ENCODE data around the gene PIGQ.
A peak's percentile ranks its signal among the peaks of the same experiment; 100 is the strongest.

Gene PIGQ

DNA sequence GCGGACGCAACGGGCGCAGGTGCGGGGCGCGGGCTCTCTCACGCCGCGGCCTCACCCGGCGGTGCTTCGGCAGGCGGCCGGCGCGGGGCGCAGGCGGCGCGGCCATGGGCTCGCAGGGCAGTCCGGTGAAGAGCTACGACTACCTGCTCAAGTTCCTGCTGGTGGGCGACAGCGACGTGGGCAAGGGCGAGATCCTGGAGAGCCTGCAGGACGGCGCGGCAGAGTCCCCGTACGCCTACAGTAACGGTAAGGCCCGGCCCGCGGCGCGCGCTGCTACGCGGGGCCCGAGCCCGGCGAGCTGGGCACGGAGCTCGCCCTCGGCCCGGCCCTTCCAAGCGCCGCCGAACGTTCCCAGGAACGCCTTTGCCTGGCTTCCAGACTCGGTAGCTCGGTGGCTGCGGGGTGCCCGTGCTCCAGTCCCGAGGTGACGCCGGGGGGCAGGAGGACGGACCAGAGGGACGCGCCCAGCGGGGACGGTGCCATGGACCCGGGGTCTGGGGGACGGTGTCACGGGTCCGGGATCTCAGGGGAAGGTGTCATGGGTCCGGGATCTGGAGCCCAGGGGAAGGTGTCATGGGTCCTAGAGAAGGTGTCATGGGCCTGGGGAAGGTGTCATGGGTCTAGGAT lies 20.5 kb downstream of the PIGQ start:
- TF ChIP-seq, protein P1, sequence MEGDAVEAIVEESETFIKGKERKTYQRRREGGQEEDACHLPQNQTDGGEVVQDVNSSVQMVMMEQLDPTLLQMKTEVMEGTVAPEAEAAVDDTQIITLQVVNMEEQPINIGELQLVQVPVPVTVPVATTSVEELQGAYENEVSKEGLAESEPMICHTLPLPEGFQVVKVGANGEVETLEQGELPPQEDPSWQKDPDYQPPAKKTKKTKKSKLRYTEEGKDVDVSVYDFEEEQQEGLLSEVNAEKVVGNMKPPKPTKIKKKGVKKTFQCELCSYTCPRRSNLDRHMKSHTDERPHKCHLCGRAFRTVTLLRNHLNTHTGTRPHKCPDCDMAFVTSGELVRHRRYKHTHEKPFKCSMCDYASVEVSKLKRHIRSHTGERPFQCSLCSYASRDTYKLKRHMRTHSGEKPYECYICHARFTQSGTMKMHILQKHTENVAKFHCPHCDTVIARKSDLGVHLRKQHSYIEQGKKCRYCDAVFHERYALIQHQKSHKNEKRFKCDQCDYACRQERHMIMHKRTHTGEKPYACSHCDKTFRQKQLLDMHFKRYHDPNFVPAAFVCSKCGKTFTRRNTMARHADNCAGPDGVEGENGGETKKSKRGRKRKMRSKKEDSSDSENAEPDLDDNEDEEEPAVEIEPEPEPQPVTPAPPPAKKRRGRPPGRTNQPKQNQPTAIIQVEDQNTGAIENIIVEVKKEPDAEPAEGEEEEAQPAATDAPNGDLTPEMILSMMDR (IDR thresholded peaks at IDR 0.05; ENCODE audit: control insufficient read depth, extremely low read depth, insufficient read depth), result no peak
- no peak for DNase-seq (ENCODE audit: low read depth)
- peak overlapping the region; percentile 64 for H3K4me3 ChIP-seq (ENCODE audit: low read depth, low read length)

DNA sequence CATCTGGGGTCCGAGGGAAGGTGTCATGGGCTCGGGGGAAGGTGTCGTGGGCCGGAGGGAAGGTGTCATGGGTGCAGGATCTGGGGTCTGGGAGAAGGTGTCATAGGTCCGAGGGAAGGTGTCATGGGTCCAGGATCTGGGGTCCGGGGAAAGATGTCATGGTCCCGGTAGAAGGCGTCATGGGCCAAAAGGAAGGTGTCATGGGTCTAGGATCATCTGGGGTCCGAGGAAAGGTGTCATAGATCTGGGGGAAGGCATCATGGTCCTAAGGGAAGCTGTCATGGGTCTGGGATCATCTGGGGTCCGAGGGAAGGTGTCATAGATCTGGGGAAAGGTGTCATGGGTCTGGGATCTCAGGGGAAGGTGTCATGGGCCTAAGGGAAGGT lies 21.0 kb downstream of the PIGQ start:
- DNase-seq (ENCODE audit: low read depth), result no peak
- peak overlapping the region; percentile 64 for H3K4me3 ChIP-seq (ENCODE audit: low read depth, low read length)
- TF ChIP-seq, protein P1 (IDR thresholded peaks at IDR 0.05; ENCODE audit: control insufficient read depth, extremely low read depth, insufficient read depth), result no peak

DNA sequence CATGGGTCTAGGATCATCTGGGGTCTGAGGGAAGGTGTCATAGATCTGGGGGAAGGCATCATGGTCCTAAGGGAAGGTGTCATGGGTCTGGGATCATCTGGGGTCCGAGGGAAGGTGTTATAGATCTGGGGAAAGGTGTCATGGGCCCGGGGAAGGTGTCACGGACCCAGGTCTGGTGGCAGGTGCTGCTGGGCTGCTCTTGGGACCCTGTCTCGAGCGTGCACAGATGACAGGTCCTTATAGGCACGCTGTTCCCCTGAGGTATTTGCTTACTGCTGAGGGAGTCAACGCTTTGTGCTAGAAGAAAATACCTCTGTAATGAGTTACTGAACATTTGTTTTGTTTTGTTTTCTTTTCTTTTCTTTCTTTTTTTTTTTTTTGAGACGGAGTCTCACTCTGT lies 21.5 kb downstream of the PIGQ start:
- H3K4me3 ChIP-seq (ENCODE audit: low read depth, low read length), result peak overlapping the region; percentile 64
- TF ChIP-seq, protein P1 (IDR thresholded peaks at IDR 0.05; ENCODE audit: control insufficient read depth, extremely low read depth, insufficient read depth), result no peak
- no peak for DNase-seq (ENCODE audit: low read depth)

DNA sequence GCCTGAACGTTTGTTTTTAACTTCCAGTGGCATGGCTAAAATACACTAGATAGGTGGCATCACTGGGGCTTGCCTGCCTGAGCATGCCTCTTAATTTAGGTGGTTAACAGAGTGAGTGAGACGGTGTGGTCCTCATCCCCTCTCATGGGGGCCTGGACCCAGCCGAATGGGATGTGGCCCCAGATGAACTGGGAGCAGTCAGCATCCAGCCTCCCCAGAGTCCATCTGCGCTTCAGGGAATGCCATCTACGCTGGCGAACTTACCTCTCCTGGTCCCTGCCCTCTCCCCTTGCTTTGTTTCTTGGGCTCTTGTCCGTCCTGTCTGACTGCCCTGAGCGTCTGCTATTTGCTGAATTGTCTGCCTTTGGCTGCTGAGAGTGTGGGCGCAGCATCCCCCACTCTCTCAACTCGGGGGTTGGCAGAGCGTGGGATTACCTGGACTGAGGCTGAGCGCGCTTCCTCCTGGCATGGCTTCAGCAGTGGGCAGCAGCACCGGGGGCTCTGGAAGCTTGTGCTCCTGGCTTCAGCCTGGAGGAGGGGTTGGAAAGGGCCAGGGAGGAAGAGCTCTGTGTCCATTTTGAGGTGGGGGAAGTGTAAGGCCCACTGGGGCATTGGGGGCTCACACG lies 22.2 kb downstream of the PIGQ start:
- no peak for DNase-seq (ENCODE audit: low read depth)
- peak overlapping the region; percentile 41 for H3K4me3 ChIP-seq (ENCODE audit: low read depth, low read length)
- TF ChIP-seq, protein P1 (IDR thresholded peaks at IDR 0.05; ENCODE audit: control insufficient read depth, extremely low read depth, insufficient read depth), result no peak

DNA sequence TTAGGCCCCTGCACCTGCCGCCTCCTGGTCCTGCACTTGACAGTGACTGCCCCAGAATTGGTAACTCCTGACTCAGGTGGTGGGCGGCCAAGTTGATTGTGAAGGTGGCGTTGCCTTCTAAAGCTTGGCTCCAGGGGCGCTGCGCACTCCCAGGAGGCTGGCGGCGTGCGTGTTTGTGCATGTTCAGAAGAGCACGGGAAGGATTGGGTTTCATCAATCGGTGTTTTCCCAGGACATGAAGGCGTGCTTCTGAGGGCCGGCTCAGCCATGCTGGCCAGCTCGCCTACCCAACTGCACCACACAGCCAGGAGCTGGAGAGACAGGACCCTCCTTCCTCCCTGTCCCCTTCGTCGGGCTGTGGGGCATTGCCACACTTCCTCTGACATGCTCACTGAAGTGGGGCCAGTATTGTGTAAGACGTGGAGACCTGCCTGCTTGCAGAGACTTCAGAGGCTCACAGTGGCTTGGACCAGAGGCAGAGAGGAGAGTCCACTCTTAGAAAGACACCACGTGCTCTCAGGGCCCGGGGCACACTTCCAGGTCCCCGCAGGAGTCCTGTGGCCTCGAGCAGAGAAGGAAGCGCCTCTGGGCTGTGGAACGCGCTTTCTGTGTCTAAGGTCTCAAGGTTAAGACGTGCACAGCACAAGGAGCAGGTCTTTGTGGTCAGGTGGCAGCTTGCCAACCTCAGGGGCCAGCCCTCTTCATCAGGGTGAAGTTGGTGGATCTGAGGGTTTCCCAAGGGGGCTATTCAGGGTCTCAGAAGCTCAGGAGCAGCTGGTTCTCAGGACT lies 22.9 kb downstream of the PIGQ start:
- DNase-seq (ENCODE audit: low read depth), result no peak
- H3K4me3 ChIP-seq (ENCODE audit: low read depth, low read length), result peak overlapping the region; percentile 41
- TF ChIP-seq, protein P1 (IDR thresholded peaks at IDR 0.05; ENCODE audit: control insufficient read depth, extremely low read depth, insufficient read depth), result peak; percentile 38

DNA sequence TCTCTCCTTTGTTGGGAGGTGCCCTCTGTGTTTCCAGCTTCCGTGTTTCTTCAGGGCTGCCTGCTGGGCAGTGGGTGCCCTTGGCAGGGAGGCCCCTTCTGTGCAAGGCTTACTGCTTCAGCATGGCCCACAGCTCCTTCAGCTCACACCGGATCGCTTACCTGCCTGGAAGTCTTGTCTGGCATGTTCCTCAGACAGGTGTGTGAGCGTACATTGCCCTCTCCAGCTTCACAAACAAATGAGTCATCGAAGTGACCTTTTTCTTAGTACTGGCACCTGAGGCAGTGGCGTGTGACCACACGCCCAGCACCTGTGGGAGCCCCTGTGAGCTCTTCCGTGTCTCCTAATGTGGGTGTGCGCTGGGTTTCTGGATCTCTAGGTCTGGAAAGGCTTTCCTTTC lies 23.6 kb downstream of the PIGQ start:
- DNase-seq (ENCODE audit: low read depth), result peak; percentile 94
- H3K4me3 ChIP-seq (ENCODE audit: low read depth, low read length), result peak overlapping the region; percentile 41
- TF ChIP-seq, protein P1 (IDR thresholded peaks at IDR 0.05; ENCODE audit: control insufficient read depth, extremely low read depth, insufficient read depth), result no peak

Data from LNCaP clone FGC (cell line).